IPS-18c (cell line): ENCODE results near the gene VPS37B.
A peak's percentile ranks its signal among the peaks of the same experiment; 100 is the strongest.
"Not testable (repeated sequence)": the region's sequence is repeated elsewhere in the genome, so short reads cannot be mapped to it uniquely, and the experiment has no call there.

Experiments used
- H3K4me3 ChIP-seq: 2 replicates; pipeline ENCODE4 v1.7.0; 2013; ENCODE audit warnings: low read depth, mild to moderate bottlenecking, low read length, moderate library complexity; ENCODE audit not compliant: insufficient read depth
- H3K9me3 ChIP-seq: one replicate; pipeline ENCODE4 v1.6.1; 2013; ENCODE audit warnings: mild to moderate bottlenecking, low read length, moderate library complexity; ENCODE audit not compliant: control insufficient read depth, insufficient read depth

The VPS37B gene

GRCh38 chr12:122917507-122918121 lies 21.7 kb upstream of the VPS37B start:
- Histone ChIP-seq H3K9me3 (no peaks in the 10 kb centered on the region), H3K4me3 (no peak overlapping the region)

GRCh38 chr12:122909442-122910288 lies 13.7 kb upstream of the VPS37B start:
- H3K9me3 ChIP-seq = no peaks in the 10 kb centered on the region
- H3K4me3 ChIP-seq = no peak overlapping the region

DNA sequence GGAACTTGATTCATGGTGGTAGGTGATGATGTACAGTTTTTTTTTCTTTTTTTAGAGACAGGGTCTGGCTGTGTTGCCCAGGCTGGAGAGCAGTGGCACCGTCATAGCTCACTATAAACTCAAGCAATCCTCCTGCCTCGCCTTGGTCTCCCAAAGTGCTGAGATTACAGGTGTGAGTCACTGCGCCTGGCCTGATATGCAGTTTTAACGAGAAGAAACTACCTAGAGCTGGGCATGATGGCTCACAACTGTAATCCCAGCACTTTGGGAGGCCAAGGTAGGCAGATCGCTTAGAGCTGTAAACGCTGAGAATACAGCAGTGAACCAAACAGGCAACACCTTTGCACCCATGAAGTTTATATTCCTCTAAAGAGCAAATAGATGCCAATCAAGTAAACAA lies 13.0 kb upstream of the VPS37B start:
- no peaks in the 10 kb centered on the region for H3K9me3 ChIP-seq
- no peak overlapping the region for H3K4me3 ChIP-seq

DNA sequence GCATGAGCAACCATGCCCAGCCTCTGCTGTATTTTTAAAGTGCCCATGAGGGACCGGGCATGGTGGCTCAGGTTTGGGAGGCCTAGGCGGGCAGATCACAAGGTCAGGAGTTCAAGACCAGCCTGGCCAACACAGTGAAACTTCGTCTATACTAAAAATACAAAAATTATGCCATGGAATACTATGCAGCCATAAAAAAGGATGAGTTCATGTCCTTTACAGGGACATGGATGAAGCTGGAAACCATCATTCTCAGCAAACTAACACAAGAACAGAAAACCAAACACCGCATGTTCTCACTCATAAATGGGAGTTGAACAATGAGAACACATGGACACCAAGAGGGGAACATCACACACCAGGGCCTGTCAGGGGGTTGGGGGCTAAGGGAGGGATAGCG lies 9.3 kb upstream of the VPS37B start:
- H3K9me3 ChIP-seq, H3K4me3 ChIP-seq: not testable (repeated sequence)

DNA sequence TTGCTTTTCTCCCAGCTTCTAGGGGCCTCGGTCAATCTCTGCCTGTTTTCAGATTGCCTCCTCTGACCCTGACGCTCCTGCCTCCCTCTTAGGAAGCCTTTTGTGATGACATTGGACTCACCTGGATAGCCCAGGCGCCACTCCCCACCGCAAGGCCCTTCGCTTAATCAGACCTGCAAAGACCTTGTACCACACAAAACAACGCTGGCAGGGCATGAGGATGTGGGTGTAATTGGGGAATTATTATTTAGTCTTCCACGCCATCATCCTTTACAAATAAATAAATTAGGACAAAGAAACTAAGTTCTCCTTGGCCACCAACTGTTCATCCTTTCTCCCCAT lies 7.7 kb upstream of the VPS37B start:
- Histone ChIP-seq H3K9me3 (no peaks in the 10 kb centered on the region), H3K4me3 (no peak overlapping the region)

DNA sequence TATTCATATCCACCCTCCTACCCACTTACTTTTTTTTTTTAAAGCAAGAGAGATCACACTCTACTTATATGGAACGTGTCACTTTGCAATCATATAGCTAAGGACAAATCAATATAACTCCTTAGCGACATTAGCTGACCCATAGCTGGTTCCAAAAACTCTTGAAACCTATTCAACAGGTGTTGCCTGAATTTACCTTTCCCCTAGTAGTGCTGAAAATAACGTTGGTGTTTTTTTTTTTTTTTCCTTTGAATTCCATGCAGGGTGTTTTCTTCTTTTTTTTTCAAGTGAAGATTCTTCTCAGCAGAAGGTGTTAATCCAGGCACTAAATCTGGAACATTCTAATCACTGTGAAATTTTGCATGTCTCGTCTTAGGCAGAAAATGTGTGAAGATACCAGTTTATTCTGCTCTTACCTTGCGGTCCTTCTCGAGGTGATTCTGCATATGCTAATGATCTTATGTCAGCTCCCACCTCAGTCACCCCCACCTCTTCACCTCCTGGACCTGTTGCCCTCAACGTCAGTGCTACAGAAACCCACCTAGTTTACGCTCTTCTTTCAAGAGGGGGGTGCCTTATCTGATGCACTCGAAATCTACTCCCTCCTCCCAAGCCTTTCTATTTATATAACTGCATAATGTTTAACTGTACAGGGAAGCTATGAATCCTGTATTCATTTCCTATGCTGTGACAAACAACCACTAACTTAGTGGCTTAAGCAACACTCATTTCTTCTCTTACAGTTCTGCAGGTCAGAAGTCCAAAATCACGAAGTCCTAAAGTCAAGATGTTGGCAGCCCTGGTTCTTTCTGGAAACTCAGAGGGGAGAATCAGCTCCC lies 7.1 kb upstream of the VPS37B start:
- H3K4me3 ChIP-seq = no peak overlapping the region
- H3K9me3 ChIP-seq = no peaks in the 10 kb centered on the region

GRCh38 chr12:122899887-122900286 lies 4.0 kb upstream of the VPS37B start:
- H3K9me3 ChIP-seq = peaks cover 3% of the 10 kb centered on the region
- H3K4me3 ChIP-seq = no peak overlapping the region

- Histone ChIP-seq H3K4me3 (no peak overlapping the region), H3K9me3 (peaks cover 3% of the 10 kb centered on the region)
These were observed 738 bp upstream of the VPS37B start for GRCh38 chr12:122896662-122897061.

- H3K9me3 ChIP-seq = peaks cover 3% of the 10 kb centered on the region
- H3K4me3 ChIP-seq = peak overlapping the region; percentile 94
These were observed 612 bp downstream of the VPS37B start for GRCh38 chr12:122895320-122895703.

- peaks cover 3% of the 10 kb centered on the region for H3K9me3 ChIP-seq
- H3K4me3 ChIP-seq = peak overlapping the region; percentile 94
These were observed 1.5 kb downstream of the VPS37B start for GRCh38 chr12:122894193-122895121.

DNA sequence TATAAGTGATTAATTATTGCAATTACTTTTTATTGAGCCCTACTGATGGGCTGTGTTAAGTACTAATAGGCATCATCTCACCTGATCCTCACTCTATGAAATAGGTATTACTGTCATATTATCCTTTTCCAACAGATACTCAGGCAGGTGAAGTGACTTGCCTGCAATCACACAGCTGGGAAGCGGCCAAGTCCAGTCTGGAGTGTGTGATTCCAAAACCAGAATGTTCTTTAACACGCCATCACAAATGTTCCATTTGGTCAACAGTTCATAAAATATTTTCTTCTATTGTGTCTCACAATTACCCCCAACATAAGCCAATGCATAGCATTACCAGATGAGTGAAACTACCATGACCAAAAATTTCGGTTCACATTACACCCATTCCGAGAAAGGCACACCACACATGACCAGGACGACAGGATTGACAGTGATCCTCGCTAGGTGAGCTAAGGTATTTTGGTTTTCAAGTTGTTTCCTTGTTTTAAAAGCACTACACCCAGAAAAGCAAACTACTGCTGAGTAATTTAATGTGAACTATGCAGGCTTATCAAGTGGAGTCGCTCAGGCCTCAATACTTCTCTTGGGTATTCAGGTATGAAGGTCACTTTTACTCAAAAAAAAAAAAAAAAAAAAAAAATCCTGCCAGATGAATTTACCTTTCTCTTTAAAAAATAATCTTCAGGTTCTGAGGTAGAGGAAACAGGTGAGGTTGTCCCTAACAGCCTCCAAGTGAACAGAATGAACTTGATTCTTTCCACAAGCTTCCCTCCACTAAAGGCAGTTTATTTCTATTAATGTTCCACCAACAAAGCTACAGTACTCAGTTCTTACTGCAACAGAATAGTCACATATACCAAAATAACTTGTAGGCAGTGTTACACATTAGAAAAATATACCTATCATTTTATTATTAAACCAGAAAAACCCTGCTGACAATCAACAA lies 2.4 kb downstream of the VPS37B start:
- peaks cover 3% of the 10 kb centered on the region for H3K9me3 ChIP-seq
- no peak overlapping the region for H3K4me3 ChIP-seq

DNA sequence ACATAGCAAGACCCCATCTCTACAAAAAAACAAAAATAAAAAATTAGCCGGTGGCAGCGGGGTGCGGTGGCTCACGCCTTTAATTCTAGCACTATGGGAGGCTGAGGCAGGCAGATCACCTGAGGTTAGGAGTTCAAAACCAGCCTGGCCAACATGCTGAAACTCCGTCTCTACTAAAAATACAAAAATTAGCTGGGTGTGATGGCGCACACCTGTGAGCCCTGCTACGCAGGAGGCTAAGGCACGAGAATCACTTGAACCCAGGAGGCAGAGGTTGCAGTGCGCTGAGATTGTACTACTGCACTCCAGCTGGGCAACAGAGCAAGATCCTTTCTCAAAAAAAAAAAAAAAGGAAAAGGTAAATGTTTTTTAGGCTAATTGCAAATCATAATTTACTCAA lies 3.2 kb downstream of the VPS37B start:
- not testable (repeated sequence) for H3K4me3 ChIP-seq, H3K9me3 ChIP-seq

- no peak overlapping the region for H3K4me3 ChIP-seq
These were observed 4.0 kb downstream of the VPS37B start for GRCh38 chr12:122891661-122892525.

DNA sequence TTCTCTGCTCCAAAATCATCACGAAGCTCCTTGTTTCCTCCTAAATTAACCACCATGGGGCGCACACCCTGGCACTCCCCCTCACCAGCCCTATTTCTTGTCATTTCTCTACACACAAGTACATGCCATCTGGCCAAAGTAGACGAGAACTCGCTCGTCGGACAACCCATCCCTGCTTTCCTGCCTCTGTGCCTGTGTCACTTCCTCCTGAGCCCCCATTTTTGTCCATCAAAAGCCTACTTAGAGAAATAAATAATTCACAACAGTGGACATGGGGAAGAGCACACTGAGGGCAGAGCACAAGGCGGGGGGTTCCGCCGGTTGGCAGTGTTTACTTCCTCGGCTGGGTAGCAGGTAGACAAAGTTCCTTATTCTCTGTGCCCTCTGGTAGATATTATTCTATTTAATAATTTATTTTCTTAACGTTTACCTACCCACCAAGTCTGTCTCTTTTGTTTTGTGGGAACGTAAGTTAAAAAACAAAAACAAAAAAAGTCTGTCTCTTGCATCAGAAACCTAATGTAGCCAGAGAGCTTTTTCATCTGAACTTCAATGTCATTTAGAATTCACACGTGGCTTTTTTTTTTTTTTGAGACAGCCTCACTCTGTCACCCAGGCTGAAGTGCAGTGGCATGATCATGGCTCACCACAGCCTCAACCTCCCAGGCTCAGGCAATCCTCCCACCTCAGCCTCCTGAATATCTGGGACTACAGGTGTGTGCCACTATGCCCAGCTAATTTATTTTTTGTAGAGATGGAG lies 6.0 kb downstream of the VPS37B start:
- no peak overlapping the region for H3K4me3 ChIP-seq

More at GRCh38 chr12:122891661-122892525, 4.0 kb downstream of the VPS37B start:
- peaks cover 3% of the 10 kb centered on the region for H3K9me3 ChIP-seq

More for the DNA sequence above, 6.0 kb downstream of the VPS37B start:
- H3K9me3 ChIP-seq = no peaks in the 10 kb centered on the region
